ENCODE measurements around the gene SLC45A1.

GRCh38 chr1:8283058-8283884 lies 34.6 kb upstream of the SLC45A1 start:
- TF ChIP-seq POLR2A (IDR thresholded peaks at IDR 0.05) (no peak), CTCF (IDR thresholded peaks at IDR 0.05) (no peak)

All from uterus (tissue), 2 donors.